Duodenal mucosa (tissue), 2 donors: ENCODE results near the gene DOK3.

Experiments
- H3K27ac ChIP-seq: one replicate; pipeline ENCODE4 v1.7.0; 2013; ENCODE audit warnings: low read depth, low read length
- H3K27me3 ChIP-seq, 2 donors: one replicate each; pipeline ENCODE4 v1.7.0; 2013; ENCODE audit warnings: low read length in 2 of 2, control low read depth in 1 of 2; ENCODE audit not compliant: insufficient read depth in 2 of 2, control insufficient read depth in 1 of 2
- H3K36me3 ChIP-seq, 2 donors: one replicate each; pipeline ENCODE4 v1.7.0; 2013; ENCODE audit warnings: low read length in 2 of 2, control low read depth in 1 of 2; ENCODE audit not compliant: insufficient read depth in 2 of 2, control insufficient read depth in 1 of 2
- H3K4me1 ChIP-seq, 2 donors: one replicate each; pipeline ENCODE4 v1.7.0; 2013; ENCODE audit warnings: low read length in 2 of 2, control low read depth in 1 of 2; ENCODE audit not compliant: insufficient read depth in 2 of 2, control insufficient read depth in 1 of 2
- H3K4me3 ChIP-seq, 2 donors: one replicate each; pipeline ENCODE4 v1.7.0; 2013; ENCODE audit warnings: low read length in 2 of 2, low read depth in 1 of 2
- H3K9ac ChIP-seq, 2 donors: one replicate each; pipeline ENCODE4 v1.7.0; 2013; ENCODE audit warnings: low read length in 2 of 2, low read depth in 1 of 2
- H3K9me3 ChIP-seq, 2 donors: one replicate each; pipeline ENCODE4 v1.7.0; 2013; ENCODE audit warnings: low read length in 2 of 2, control low read depth in 1 of 2; ENCODE audit not compliant: control insufficient read depth in 1 of 2

DOK3 gene

DNA sequence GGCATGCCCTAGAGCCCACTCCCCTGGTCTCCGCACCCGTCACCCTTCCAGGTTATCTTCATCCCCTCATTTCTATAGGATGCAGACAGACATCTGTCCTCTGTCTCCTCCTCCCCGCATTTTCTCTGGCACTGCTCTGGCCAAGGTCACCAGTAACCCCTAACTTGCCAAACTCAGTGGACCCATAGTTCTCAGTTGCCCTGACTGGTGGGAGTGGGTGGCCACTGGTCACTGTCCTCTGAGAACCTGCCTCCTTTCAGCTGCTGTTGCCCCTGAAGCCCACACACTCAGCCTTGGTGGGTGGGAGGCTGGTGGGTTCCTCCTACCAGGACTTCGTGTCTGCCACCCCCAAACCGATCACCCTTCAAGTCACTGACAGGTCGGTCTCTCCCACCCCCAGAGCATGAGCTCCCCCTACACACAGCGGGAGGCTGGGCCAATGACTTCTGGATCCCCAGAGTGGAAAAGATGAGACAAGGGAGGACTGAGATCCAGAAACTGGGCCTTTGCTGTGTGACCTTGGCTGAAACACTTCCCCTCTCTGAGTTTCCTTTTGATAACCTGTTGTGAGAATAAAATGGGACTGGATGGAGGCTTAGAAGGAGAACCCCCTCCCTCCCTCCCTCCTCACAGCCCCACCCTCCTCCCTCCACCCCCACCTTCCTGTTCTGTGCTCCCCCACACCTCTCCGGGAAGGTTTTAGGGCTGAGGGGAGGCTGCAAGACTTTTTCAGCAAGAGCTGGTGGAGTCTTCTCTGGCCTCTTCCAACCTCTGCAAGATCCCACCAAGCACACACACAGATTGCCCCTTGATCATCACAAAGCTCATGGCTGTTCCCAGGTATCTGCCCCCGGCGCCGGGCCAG, 33.8 kb downstream of the DOK3 start:
- no peaks in the 10 kb centered on the region for H3K9me3 ChIP-seq
- peaks cover 30 to 31% of the 10 kb centered on the region in 2 donors for H3K4me1 ChIP-seq
- H3K27ac ChIP-seq = no peak overlapping the region

DNA sequence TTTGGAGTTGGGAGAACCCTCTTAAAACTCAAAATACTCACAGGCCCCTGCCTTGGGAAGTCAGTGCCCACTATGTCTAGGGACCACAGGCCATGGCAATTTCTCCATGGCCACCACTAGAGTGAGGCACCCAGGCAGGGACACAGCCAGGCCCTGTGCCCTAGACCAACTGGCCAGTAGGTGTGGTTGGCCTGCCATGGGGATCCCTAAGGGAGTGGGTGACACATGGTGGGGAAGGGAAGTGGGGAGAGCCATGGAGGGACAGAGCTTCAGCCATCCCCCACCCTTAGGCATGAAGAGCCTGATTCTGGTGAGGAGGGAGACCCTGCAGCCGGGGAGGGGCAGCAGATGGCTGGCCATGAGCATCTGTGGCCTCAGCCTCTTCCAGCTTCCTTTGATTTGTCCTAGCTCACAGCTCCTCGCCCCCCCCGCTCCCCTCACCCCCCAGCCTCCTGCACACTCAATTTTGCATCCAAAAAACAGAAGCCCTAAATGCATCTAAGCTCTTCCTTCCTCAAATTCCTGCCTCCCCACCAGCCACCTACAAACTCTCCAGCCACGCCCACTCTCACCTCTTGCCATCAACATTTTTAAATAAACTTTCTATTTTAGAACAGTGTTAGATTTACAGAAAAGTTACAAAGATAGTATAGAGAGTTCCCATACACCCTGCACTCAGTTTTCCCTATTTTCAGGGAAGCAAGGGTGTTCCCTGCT, 34.6 kb downstream of the DOK3 start:
- H3K27me3 ChIP-seq = no peaks in the 10 kb centered on the region
- H3K27ac ChIP-seq = no peak overlapping the region
- H3K4me3 ChIP-seq = no peak overlapping the region
- H3K4me1 ChIP-seq = peaks cover 29 to 30% of the 10 kb centered on the region in 2 donors
- no peaks in the 10 kb centered on the region for H3K36me3 ChIP-seq
- H3K9me3 ChIP-seq = no peaks in the 10 kb centered on the region
- H3K9ac ChIP-seq = no peak overlapping the region

More for the DNA sequence above, 33.8 kb downstream of the DOK3 start:
- no peaks in the 10 kb centered on the region for H3K36me3 ChIP-seq
- no peak overlapping the region for H3K9ac ChIP-seq
- H3K27me3 ChIP-seq = no peaks in the 10 kb centered on the region
- H3K4me3 ChIP-seq = no peak overlapping the region

DNA sequence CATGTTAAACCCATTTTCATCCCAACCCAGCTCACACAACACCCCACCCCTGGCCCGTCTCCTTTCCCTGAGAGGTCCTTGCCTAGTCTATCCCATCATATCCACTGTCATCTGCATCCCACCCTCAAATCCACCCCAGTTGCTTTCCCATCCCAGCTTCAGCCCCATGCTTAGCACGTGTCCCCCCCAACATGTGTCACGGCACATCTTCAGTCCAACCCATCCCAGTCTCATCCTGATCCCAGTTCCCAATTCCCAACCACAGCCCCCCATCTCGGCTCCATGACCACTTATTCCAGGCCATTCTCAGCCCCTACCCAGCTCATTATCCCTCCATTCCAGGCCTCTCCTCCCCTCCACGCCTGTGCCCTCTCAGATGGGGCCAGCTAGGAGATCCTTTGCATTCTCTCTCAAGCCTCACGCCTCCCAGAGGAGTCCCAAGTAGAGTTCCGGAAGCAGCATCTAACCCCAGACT, 35.6 kb downstream of the DOK3 start:
- H3K36me3 ChIP-seq = no peaks in the 10 kb centered on the region
- no peaks in the 10 kb centered on the region for H3K27me3 ChIP-seq
- no peaks in the 10 kb centered on the region for H3K9me3 ChIP-seq
- H3K4me3 ChIP-seq = no peak overlapping the region
- no peak overlapping the region for H3K9ac ChIP-seq
- peaks cover 20 to 21% of the 10 kb centered on the region in 2 donors for H3K4me1 ChIP-seq
- no peak overlapping the region for H3K27ac ChIP-seq

GRCh38 chr5:177473443-177474001, 36.1 kb downstream of the DOK3 start, which contains the start of gene DBN1:
TSS of gene DBN1 (minus strand) at chr5:177473634. CDS start at chr5:177473521, 113 bp downstream.
- no peaks in the 10 kb centered on the region for H3K36me3 ChIP-seq
- H3K4me3 ChIP-seq = peak within 1 kb of the TSS; percentile 56 to 62
- H3K27ac ChIP-seq = no peak within 1 kb of the TSS
- no peaks in the 10 kb centered on the region for H3K9me3 ChIP-seq
- peak within 1 kb of the TSS; percentile 32 to 38 for H3K9ac ChIP-seq
- peaks cover 15 to 17% of the 10 kb centered on the region in 2 donors for H3K4me1 ChIP-seq
- no peaks in the 10 kb centered on the region for H3K27me3 ChIP-seq

GRCh38 chr5:177472460-177473442, 36.9 kb downstream of the DOK3 start:
- Histone ChIP-seq H3K9ac (peak overlapping the region; percentile 32 to 38), H3K4me3 (peak overlapping the region; percentile 56 to 62), H3K27ac (no peak overlapping the region), H3K27me3 (no peaks in the 10 kb centered on the region), H3K4me1 (peaks cover 15 to 17% of the 10 kb centered on the region in 2 donors), H3K9me3 (no peaks in the 10 kb centered on the region), H3K36me3 (no peaks in the 10 kb centered on the region)

- H3K9me3 ChIP-seq = no peaks in the 10 kb centered on the region
- H3K27ac ChIP-seq = no peak overlapping the region
- peak overlapping the region; percentile 56 to 62 for H3K4me3 ChIP-seq
- H3K36me3 ChIP-seq = no peaks in the 10 kb centered on the region
- peak overlapping the region; percentile 32 to 38 for H3K9ac ChIP-seq
- H3K27me3 ChIP-seq = no peaks in the 10 kb centered on the region
- H3K4me1 ChIP-seq = peaks cover 15 to 17% of the 10 kb centered on the region in 2 donors
These were observed 37.8 kb downstream of the DOK3 start for GRCh38 chr5:177471610-177472356.

GRCh38 chr5:177470759-177471536, 38.7 kb downstream of the DOK3 start:
- Histone ChIP-seq H3K27ac (no peak overlapping the region), H3K9me3 (no peaks in the 10 kb centered on the region), H3K4me1 (peaks cover 15 to 17% of the 10 kb centered on the region in 2 donors), H3K9ac (no peak overlapping the region), H3K27me3 (no peaks in the 10 kb centered on the region), H3K4me3 (no peak overlapping the region), H3K36me3 (no peaks in the 10 kb centered on the region)

GRCh38 chr5:177469750-177470525, 39.7 kb downstream of the DOK3 start:
- H3K27ac ChIP-seq = no peak overlapping the region

More at GRCh38 chr5:177469750-177470525, 39.7 kb downstream of the DOK3 start:
- Histone ChIP-seq H3K9me3 (no peaks in the 10 kb centered on the region), H3K9ac (no peak overlapping the region), H3K4me1 (peaks cover 15 to 17% of the 10 kb centered on the region in 2 donors), H3K27me3 (no peaks in the 10 kb centered on the region), H3K36me3 (no peaks in the 10 kb centered on the region), H3K4me3 (no peak overlapping the region)
